Right lung (tissue), 5 donors: Measurements from ENCODE around the gene TUBGCP6. TPM values are rescaled to one million over a fixed set of nuclear protein-coding genes. Genes with fewer than 3 reads are reported as not detected.
"Not testable (repeated sequence)": the region's sequence is repeated elsewhere in the genome, so short reads cannot be mapped to it uniquely, and the experiment has no call there.

Experiments used
- DNase-seq, 2 donors: peaks; one replicate each; pipeline ENCODE4 v3.0.0-alpha.2; 2013
- polyA plus RNA-seq, 5 donors: library from polyadenylated mRNA; unstranded; fragments of 120-200 nt; gene quantifications; one replicate each; pipeline versions ENCODE4 v1.2.1 to v1.2.3, GENCODE V29; 2013; ENCODE audit warnings: inconsistent platforms in 1 of 5, low replicate concordance in 1 of 5; ENCODE audit not compliant: insufficient read length in 5 of 5, insufficient read depth in 1 of 5

The TUBGCP6 gene
- polyA plus RNA-seq, 5 donors, result 32.3 to 45.7 (median 44.8) TPM

GRCh38 chr22:50170453-50171318 is 74.1 kb downstream of the TUBGCP6 start, which contains the start of gene PANX2:
Gene PANX2, plus strand, starts transcription at chr22:50170731. Its CDS starts 0 bp downstream, at chr22:50170731.
- no peak for DNase-seq

- DNase-seq, result no peak
These were observed 75.0 kb downstream of the TUBGCP6 start for GRCh38 chr22:50169774-50170341.

DNA sequence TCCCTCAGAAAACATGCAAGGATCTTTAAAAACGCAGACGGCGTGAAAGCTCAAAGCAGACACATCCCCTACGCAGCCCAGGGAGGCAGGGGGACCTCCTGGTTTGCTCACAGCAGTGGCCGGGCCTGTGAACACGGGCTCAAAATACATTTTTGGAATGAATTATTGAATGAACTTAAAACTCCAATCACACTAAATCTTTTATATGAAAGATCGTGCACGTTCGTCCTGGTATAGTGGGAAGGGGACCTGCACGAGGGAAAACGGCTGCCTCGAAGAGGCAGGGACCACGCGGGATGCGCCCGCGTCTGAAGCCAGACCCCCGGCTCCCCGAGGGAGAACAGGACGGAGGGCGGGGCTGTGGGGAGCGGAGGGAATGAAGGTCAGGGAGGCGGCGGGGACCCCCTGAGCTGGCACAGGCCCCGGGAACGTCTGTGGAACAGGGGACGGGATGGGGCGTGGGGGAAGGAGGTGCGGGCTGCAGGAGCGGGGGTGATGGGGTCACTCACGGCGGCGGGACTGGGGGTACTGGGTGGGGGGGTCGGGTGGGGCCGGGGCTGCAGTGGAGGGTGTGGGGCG is 75.6 kb downstream of the TUBGCP6 start:
- no peak for DNase-seq

- not testable (repeated sequence) for DNase-seq
These were observed 76.2 kb downstream of the TUBGCP6 start for GRCh38 chr22:50168490-50169180.

DNA sequence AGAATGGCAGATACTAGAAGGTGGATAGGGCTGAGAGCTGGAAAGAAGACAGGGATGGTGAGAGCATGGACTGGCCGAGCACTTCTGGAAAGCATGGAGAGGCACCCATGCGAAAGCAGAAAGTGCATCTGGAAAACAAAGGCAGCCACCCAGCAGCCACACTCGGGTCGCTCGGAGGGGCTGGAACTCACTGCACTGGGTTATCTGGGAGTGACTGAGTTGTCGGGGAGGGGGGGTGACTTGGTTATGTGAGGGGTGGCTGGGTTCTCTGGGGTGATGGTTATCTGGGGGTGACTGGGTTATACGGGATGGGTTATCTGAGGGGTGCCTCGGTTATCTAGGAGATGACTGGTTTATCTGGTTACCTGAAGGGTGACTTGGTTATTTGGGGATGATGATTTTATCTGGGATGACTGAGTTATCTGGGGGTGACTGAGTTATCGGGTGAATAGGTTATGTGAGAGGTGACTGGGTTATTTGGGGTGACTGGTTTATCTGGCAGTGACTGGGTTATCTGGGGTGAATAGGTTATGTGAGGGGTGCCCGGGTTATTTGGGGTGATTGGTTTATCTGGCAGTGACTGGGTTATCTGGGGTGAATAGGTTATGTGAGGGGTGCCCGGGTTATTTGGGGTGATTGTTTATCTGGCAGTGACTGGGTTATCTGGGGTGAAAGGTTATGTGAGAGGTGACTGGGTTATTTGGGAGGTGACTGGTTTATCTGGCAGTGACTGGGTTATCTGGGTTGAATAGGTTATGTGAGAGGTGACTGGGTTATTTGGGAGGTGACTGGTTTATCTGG is 76.9 kb downstream of the TUBGCP6 start:
- no peak for DNase-seq

Other genes with a start within 250 kb of the TUBGCP6 start
- under 1 TPM in 3 of 5 donors, not detected in 2; 0.08 to 0.15 (median 0.09) TPM for gene IL17REL, start 232.3 kb downstream of the TUBGCP6 start, polyA plus RNA-seq
- gene TTLL8, start 186.7 kb downstream of the TUBGCP6 start, polyA plus RNA-seq, result not detected
- 1 to 10 TPM; 1.4 to 2.4 (median 2.0) TPM for gene MLC1, start 159.6 kb downstream of the TUBGCP6 start, polyA plus RNA-seq
- 1 to 10 TPM; 1.4 to 3.8 (median 2.1) TPM for gene MOV10L1, start 155.0 kb downstream of the TUBGCP6 start, polyA plus RNA-seq
- gene PANX2, start 74.3 kb downstream of the TUBGCP6 start, polyA plus RNA-seq, result 1 to 10 TPM in 1 of 5 donors, under 1 TPM in 4; 0.38 to 1.0 (median 0.61) TPM
- 10 to 100 TPM; 14.0 to 32.3 (median 23.3) TPM for gene TRABD, start 59.1 kb downstream of the TUBGCP6 start, polyA plus RNA-seq
- gene SELENOO, start 44.0 kb downstream of the TUBGCP6 start, polyA plus RNA-seq, result 10 to 100 TPM; 14.0 to 31.3 (median 22.2) TPM
- gene HDAC10, start 6.2 kb upstream of the TUBGCP6 start, polyA plus RNA-seq, result 10 to 100 TPM; 19.2 to 42.5 (median 33.6) TPM
- 10 to 100 TPM; 12.7 to 31.8 (median 25.8) TPM for gene MAPK12, start 16.7 kb upstream of the TUBGCP6 start, polyA plus RNA-seq
- 10 to 100 TPM; 12.2 to 20.1 (median 13.3) TPM for gene MAPK11, start 25.4 kb upstream of the TUBGCP6 start, polyA plus RNA-seq
- gene PLXNB2, start 62.6 kb upstream of the TUBGCP6 start, polyA plus RNA-seq, result 100 to 1,000 TPM in 4 of 5 donors, 10 to 100 TPM in 1; 96.7 to 147 (median 137) TPM
- 10 to 100 TPM in 4 of 5 donors, 1 to 10 TPM in 1; 9.3 to 18.0 (median 13.5) TPM for gene DENND6B, start 82.0 kb upstream of the TUBGCP6 start, polyA plus RNA-seq
- gene PPP6R2, start 98.3 kb upstream of the TUBGCP6 start, polyA plus RNA-seq, result 10 to 100 TPM; 33.1 to 54.7 (median 41.0) TPM
- gene SBF1, start 230.0 kb upstream of the TUBGCP6 start, polyA plus RNA-seq, result 10 to 100 TPM; 22.9 to 48.0 (median 37.1) TPM
- under 1 TPM; 0.21 to 0.85 (median 0.37) TPM for gene ADM2, start 236.5 kb upstream of the TUBGCP6 start, polyA plus RNA-seq
- under 1 TPM in 3 of 5 donors, not detected in 2; 0.08 to 0.18 (median 0.08) TPM for gene MIOX, start 241.8 kb upstream of the TUBGCP6 start, polyA plus RNA-seq